ENCODE results near the gene ASB5.
"Not testable (repeated sequence)": the region's sequence is repeated elsewhere in the genome, so short reads cannot be mapped to it uniquely, and the experiment has no call there.

ASB5 gene

DNA sequence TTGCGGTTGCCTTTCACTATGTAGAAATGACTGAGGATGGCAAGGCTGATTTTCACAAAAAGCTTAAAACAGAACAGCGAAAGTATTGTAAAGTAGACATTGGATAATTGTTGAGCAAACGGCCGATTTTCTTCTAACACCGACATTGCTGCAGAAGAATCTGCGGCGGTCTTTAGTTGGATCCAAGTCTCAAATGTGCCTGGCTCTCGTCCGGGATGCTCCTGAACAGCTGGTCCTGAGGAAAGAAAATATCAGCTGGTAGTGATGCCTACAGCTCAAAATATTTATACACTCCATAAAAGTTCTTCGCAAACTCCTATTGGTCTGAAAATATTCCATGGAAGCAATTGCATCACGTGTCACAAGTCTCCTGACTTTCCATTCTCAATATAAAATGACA is at the start of gene ASB5:
Gene ASB5 (minus strand): TSS at position 260 of the 400 bp plus-strand sequence. CDS start 114 bp downstream, at position 146.
- no peak for DNase-seq (ENCODE audit: low read depth, low spot score)

DNA sequence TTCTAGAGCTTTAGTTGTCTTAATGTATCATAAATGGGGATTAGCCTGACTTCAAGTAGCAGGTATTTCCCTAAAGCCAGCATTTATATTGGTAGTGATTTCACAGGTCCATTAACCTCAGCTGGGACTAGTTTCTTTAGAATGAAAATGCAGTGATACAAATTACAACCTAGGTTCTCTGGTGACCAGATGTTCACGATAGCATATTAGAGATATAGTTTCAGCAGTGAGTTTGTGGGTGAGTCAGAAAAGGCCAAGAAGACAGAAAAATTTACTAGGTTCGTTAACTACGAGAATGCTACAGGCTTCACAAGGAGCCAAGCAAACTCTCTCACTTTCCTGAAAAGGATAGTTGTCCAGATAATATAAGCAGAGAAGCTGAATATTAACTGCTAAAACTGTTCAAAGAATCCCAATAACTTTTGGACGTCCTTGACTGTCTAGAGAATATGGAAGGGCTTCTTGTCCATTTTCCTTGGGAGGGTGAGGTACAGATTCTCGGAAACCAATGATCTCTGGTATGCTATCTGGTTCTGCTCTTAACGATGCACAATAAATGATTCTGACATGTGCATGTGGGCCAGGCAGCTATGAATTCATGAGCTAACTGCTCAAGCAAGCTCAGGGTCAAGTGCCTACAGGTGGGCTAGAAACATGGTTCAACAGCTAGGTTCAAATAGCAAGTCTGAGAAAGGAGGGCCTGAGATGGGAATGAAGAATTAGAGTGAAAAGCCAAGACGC is 44.7 kb upstream of the ASB5 start:
- no peak for DNase-seq (ENCODE audit: low read depth, low spot score)

GRCh38 chr4:176309772-176310171 is 40.8 kb upstream of the ASB5 start:
- DNase-seq (ENCODE audit: low read depth, low spot score) = no peak

DNA sequence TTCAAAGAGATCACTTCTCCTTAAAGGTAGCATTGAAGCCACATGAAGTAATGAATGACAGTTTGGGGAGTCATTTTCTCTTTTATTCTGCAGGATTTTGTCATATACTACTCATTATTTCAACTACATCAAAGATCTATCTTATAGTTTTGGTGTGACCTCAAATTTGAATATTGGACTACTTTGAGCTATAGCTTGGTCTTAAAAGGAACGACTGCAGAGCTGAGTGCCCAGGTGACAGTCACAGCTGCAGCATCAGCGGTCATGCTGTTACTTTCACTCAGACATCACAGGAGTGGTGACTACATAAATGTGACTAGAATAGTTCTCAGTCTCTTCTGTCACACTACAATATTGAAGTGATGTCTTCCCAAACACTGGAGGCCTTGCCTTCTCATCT is 40.0 kb upstream of the ASB5 start:
- no peak for DNase-seq (ENCODE audit: low read depth, low spot score)

- no peak for DNase-seq (ENCODE audit: low read depth, low spot score)
Observed at GRCh38 chr4:176308441-176308840, 39.4 kb upstream of the ASB5 start.

- DNase-seq (ENCODE audit: low read depth, low spot score) = no peak
Observed at GRCh38 chr4:176307666-176307930, 38.6 kb upstream of the ASB5 start.

GRCh38 chr4:176306837-176307665 is 38.0 kb upstream of the ASB5 start:
- DNase-seq (ENCODE audit: low read depth, low spot score) = no peak

- DNase-seq (ENCODE audit: low read depth, low spot score) = peak; percentile 63
Observed at GRCh38 chr4:176303938-176304337, 34.9 kb upstream of the ASB5 start.

DNA sequence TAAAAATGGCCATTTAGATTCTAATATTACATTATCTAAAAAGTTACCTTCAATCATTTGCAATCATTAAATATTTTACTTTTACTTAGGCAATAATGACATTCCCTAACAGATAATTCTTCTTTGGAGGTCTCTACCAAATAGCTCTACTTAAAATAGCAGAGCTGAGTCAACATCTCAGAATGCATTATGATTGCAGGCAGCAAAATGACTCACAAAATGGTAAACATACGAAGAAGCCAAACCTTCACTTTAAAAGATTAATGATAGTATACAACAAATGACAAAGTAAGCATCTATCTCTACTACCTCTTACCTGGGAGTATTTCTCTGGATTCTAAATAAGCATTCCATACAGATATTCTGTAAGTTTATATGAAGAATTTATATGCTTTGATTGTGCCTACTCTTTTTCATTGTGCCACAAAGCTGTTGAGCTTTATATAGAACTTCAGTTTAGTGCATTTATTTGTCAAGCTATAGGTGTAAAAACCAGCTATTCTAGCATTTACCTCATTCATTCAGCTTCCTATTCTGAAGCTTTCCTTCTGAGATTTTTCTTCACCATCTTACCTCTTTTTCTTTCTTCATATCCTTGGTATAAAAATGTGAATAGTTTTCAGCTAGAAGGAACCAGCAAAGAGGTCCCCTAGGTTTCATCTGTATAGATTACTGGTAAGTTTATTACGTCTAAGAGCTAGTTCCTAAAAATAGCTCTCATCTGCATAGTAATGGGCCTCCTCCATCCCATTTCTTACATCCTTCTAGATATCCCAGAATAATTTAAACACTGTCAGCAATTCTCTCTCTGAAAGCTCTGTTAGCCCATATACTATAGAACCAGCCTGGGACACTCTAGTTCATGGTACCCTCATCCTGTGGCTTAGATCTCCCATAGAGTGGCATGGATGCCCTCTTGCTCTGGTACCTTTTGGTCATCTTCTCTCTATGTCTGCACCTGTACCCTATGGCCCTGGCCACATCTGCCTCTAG is 33.6 kb upstream of the ASB5 start:
- DNase-seq (ENCODE audit: low read depth, low spot score) = no peak

- DNase-seq (ENCODE audit: low read depth, low spot score) = no peak
Observed at GRCh38 chr4:176300565-176300964, 31.5 kb upstream of the ASB5 start.

DNA sequence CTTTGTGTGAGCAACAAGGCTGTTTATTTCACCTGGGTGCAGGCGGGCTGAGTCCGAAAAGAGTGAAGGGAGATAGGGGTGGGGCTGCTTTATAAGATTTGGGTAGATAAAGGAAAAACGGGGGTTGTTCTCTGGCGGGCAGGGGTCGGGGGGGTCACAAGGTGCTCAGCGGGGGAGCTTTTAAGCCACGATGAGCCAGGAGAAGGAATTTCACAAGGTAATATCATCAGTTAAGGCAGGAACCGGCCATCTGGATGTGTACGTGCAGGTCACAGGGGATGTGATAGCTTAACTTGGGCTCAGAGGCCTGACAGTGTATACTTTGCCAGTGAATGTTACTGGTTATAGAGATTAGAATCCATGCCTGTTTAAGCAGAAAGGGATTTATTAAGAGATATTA is 31.0 kb upstream of the ASB5 start:
- DNase-seq (ENCODE audit: low read depth, low spot score) = no peak

DNA sequence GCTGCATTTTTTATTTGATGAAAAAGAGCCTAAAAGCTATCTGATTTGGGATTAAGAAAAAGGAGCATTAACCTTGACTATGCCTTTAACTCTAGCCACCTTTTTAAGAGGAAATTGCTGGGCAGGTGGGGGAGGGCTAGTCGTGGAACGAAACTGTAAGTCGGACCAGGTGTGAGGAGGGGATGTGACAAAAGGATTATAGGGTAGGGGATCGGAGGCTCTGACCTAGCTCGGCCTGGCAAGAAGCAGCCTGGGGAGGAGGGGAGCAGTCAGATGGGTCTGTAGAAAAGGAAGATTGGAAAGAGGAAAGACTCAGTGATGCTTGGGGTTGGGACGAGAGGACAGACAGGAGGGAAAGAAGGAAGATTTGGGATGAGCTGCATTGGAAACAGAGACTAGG is 29.6 kb upstream of the ASB5 start:
- DNase-seq (ENCODE audit: low read depth, low spot score) = no peak

- DNase-seq (ENCODE audit: low read depth, low spot score) = not testable (repeated sequence)
Observed at GRCh38 chr4:176295907-176296306, 26.9 kb upstream of the ASB5 start.

DNA sequence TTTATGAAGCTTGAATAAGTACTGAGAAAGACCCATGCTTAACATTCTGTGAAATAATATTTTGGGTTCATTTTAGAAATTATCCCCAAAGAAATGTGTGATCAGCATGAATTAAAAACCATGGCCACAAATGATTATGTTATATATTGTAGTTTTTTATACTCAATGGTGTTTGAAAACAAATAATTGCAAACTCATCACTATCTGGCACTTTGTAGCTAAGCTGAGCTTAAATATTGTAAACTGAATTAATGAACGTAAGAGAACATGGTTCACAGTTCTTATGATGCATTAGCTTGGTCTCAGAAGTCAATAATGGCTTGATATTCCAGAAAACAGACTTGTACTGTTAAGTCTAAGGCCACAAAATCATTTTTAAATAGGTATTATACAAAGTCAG is 24.6 kb upstream of the ASB5 start:
- DNase-seq (ENCODE audit: low read depth, low spot score) = no peak

- DNase-seq (ENCODE audit: low read depth, low spot score) = no peak
Observed at GRCh38 chr4:176292920-176293319, 23.9 kb upstream of the ASB5 start.

DNA sequence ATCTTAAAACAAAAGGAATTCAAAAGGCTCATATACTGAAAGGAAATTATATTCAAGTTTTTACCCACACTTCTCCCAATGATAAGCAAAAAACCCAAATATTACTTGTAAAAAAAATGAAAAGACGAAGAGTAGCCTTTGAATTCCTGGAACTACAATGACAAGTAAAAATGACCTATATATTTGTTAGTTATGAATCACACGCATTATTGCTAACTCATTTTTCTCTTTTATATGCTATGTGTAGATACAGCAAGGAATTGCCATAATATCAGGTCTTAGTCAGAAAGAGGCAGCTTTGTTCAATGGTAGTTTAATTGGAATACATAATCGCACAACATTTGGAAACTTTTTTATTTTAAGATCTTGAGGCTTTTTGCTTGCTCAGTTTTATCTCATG is 22.7 kb upstream of the ASB5 start:
- no peak for DNase-seq (ENCODE audit: low read depth, low spot score)

GRCh38 chr4:176290520-176290919 is 21.5 kb upstream of the ASB5 start:
- DNase-seq (ENCODE audit: low read depth, low spot score) = no peak

DNA sequence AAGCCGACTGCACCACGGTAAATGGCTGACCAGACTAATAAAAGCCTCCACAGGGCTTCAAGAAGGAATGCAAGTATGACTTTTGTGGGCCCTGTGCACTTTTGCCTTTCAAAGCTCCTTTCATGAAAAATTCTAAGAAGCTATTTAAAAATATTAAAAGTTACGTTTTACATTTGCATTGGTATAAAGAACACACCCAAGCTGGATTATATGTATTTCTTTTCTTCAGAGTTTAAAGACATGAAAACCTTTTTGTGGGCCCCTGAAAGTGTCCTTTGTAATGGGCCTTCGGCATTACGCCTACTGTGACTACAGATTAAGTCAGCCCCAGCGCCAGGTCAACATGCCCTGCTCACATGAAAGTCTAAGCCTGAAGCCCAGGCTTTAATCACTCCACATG is 20.5 kb upstream of the ASB5 start:
- DNase-seq (ENCODE audit: low read depth, low spot score) = no peak

- DNase-seq (ENCODE audit: low read depth, low spot score) = no peak
Observed at GRCh38 chr4:176288020-176288419, 19.0 kb upstream of the ASB5 start.

DNA sequence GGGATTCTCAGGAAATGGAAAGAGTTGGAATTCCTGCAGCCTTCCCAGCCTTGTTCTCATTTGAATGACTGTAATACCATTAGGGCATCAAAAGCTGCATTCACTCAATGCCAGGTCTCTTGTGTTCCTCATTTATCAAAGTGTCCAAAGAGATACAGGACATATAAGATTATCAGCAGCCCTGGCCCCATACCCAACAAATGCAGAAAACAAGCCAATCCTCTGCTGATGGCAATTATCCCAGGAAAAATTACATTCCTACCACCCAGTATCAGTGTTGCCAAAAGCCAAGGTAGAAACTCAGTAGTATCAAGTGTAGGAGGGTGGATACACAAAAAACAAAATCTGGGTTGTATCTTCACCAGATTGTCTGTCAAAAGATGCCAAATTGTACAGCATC is 18.5 kb upstream of the ASB5 start:
- DNase-seq (ENCODE audit: low read depth, low spot score) = no peak

DNA sequence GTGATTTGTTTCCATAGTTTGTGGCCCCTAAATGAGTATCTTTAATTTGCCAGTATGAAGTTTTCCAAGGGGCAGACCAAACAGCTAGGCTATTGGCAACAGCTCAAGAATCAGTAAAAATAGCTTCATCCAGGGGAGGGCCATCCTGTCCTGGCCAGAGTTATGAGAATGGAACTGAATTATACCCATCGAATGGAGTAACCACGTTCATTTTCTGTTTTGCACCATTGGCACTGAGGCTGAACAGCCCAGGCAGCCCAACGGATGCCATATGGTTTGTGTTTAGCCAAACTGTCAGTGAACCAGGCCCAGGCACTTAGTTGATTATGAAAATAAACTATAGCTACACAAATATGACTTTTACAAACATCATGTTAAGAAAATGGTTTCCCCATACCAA is 17.7 kb upstream of the ASB5 start:
- DNase-seq (ENCODE audit: low read depth, low spot score) = no peak

GRCh38 chr4:176279560-176279959 is 10.5 kb upstream of the ASB5 start:
- DNase-seq (ENCODE audit: low read depth, low spot score) = not testable (repeated sequence)

All from iPS DF 19.7 (cell line).